HG02840 (cell line): Measurements from ENCODE around the gene SIAH3.
"Not testable (repeated sequence)": the region's sequence is repeated elsewhere in the genome, so short reads cannot be mapped to it uniquely, and the experiment has no call there.

Source experiments
- ATAC-seq: cut with Tn5 transposase; IDR thresholded peaks from one replicate; pipeline ENCODE4 v1.9.1; 2021; ENCODE audit warnings: mild to moderate bottlenecking, moderate library complexity, moderate number of reproducible peaks; ENCODE audit not compliant: unreplicated experiment, low FRiP score

SIAH3 gene

GRCh38 chr13:45784755-45785675, 66.5 kb downstream of the SIAH3 start:
- no peak for ATAC-seq

GRCh38 chr13:45783346-45784043, 68.1 kb downstream of the SIAH3 start:
- ATAC-seq: no peak

- no peak for ATAC-seq
Observed at GRCh38 chr13:45782327-45783045, 69.1 kb downstream of the SIAH3 start.

GRCh38 chr13:45781553-45782326, 69.8 kb downstream of the SIAH3 start:
- ATAC-seq: no peak

GRCh38 chr13:45779901-45780300, 71.7 kb downstream of the SIAH3 start:
- no peak for ATAC-seq

GRCh38 chr13:45778882-45779281, 72.7 kb downstream of the SIAH3 start:
- ATAC-seq: no peak

GRCh38 chr13:45776748-45777147, 74.8 kb downstream of the SIAH3 start:
- no peak for ATAC-seq

- no peak for ATAC-seq
Observed at GRCh38 chr13:45775401-45775963, 76.1 kb downstream of the SIAH3 start.

GRCh38 chr13:45773944-45774343, 77.6 kb downstream of the SIAH3 start:
- no peak for ATAC-seq

GRCh38 chr13:45773236-45773635, 78.3 kb downstream of the SIAH3 start:
- ATAC-seq: no peak

- no peak for ATAC-seq
Observed at GRCh38 chr13:45770886-45771285, 80.7 kb downstream of the SIAH3 start.

- no peak for ATAC-seq
Observed at GRCh38 chr13:45768656-45769479, 82.7 kb downstream of the SIAH3 start.

- ATAC-seq: no peak
Observed at GRCh38 chr13:45765464-45765863, 86.1 kb downstream of the SIAH3 start.

GRCh38 chr13:45763419-45763818, 88.1 kb downstream of the SIAH3 start:
- ATAC-seq: no peak

- ATAC-seq: not testable (repeated sequence)
Observed at GRCh38 chr13:45757589-45757988, 94.0 kb downstream of the SIAH3 start.

GRCh38 chr13:45756498-45756897, 95.1 kb downstream of the SIAH3 start:
- ATAC-seq: not testable (repeated sequence)

GRCh38 chr13:45752510-45752909, 99.0 kb downstream of the SIAH3 start:
- ATAC-seq: no peak

- ATAC-seq: no peak
Observed at GRCh38 chr13:45751885-45752284, 99.7 kb downstream of the SIAH3 start.

GRCh38 chr13:45750566-45750965, 101.0 kb downstream of the SIAH3 start:
- no peak for ATAC-seq
